ENCODE measurements around the gene NDUFV3.

- TF ChIP-seq CTCF (conservative IDR thresholded peaks at IDR 0.05; ENCODE audit: low read depth in 2 of 2) (no peak), CREB1 (CRISPR knock-in tag; IDR thresholded peaks at IDR 0.05; ENCODE audit: low read depth) (no peak), POLR2AphosphoS5 (IDR thresholded peaks at IDR 0.05; ENCODE audit: low read depth) (no peak), EZH2 (IDR thresholded peaks at IDR 0.05; ENCODE audit: low read depth, unreplicated experiment) (no peak), REST (IDR thresholded peaks at IDR 0.05; ENCODE audit: unreplicated experiment) (no peak), EZH2phosphoT487 (IDR thresholded peaks at IDR 0.05; ENCODE audit: unreplicated experiment) (no peak), JUNB (IDR thresholded peaks at IDR 0.05; ENCODE audit: unreplicated experiment) (no peak)
Observed at GRCh38 chr21:42852925-42853570, 40.1 kb upstream of the NDUFV3 start.

Data from GM23338 (cell line).